Measurements from ENCODE around the gene ACTRT2. TPM values are rescaled to one million over a fixed set of nuclear protein-coding genes. Genes with fewer than 3 reads are reported as not detected.

ACTRT2 gene
- total RNA-seq, 2 experiments from 2014 or later, result not detected

DNA sequence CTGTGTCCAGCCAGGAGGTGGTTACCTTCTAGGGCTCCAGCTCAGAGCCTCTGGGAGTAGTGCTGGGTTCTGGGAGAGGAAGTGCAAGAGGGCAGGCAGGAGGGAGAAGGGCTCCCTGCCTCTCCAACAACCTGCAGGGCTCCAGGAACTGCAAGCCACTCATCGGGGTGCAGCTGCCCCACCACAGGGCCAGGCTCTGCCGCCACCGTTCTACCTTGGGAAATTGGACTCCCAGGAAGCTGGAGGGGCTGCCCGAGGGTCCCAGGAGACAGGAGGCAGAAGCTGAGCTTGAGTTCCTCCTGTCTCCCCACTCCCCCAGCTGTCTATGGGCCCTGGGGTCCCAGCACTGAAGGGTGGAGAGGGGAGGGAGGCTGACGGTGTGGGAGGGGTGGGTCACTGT is 40.3 kb downstream of the ACTRT2 start:
- Mint-ChIP-seq H3K4me3 (no peak overlapping the region), H3K4me1 (no peaks in the 10 kb centered on the region), H3K36me3 (ENCODE audit: low read depth) (no peaks in the 10 kb centered on the region), H3K9me3 (no peaks in the 10 kb centered on the region), H3K27me3 (peaks cover 5% of the 10 kb centered on the region), H3K27ac (no peak overlapping the region)
- ChIA-PET POLR2A (no interaction called here), CTCF (no interaction called here)
- no peak for DNase-seq

DNA sequence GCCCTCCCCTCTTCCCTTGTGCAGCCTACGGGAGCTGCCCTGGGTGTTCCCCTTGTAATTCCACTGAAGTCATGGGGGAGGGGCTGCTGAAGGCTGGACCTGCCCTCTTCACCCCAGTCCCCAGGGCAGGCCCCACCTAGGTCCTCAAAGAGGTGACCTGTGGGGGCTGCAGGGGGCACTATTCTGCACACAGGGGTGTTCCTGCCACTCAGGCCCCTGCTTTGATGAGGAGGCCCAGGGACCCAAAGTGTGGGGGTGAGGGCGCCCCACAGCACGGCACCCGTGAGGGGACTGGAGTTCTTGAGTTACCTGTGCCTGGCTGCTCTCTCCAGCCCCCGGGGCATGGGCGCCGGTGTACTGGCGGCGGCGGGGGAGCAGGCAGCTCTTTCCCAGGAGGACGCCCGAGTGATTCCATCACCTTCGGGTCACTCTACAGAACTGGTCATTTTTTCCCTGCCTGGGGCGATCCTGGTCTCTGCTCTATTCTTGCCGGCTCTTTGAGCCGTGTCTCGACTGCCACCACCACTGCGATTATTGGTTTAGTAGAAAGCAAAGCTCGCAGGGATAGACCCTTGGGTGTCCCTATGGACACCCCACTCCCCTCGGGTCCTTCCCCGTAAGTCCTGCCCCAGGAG is 40.8 kb downstream of the ACTRT2 start:
- POLR2A ChIA-PET, result no interaction called here
- no peak for DNase-seq
- Mint-ChIP-seq H3K4me1 (no peaks in the 10 kb centered on the region), H3K9me3 (no peaks in the 10 kb centered on the region), H3K27ac (no peak overlapping the region), H3K4me3 (no peak overlapping the region), H3K36me3 (ENCODE audit: low read depth) (no peaks in the 10 kb centered on the region), H3K27me3 (peaks cover 8% of the 10 kb centered on the region)
- CTCF ChIA-PET, result no interaction called here

DNA sequence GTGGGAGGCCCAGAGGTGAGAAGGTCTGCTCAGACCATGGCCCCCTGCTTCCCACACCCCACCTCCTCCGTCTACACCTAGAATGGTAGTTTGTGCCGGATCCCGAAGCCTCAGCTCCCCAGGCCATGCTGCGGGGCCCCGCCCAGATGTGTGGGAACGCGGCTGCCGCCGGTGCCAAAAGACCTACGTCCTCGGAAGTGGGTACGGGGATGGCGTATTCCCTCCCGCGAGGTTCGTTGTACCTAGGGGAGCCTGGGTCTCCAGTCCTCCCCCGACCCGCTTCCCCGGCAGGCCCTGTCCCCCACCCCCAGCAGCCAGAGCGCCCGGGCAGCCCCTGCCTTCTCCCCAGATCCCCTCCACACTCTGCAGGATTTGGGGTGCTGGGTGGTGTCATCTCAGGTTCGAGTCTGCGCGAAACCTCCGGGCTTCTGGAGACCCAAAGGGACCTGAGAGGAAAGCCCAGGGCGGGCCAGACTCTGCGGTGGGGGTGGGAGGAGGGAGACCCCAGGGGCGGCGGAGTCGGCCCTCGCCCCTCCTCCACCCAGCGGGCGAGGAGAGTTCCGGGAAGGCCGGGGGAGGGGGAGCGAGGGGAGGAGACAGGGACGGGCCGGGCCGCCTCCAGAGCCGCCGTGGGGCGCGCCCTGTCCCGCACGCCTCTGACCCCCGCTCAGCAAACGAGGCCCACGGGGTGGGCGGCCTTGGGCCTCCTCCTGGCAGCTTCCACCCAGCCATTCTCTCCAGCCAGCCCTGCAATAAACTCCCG is 41.5 kb downstream of the ACTRT2 start:
- H3K4me3 Mint-ChIP-seq, result no peak overlapping the region
- H3K4me1 Mint-ChIP-seq, result no peaks in the 10 kb centered on the region
- DNase-seq, result no peak

DNA sequence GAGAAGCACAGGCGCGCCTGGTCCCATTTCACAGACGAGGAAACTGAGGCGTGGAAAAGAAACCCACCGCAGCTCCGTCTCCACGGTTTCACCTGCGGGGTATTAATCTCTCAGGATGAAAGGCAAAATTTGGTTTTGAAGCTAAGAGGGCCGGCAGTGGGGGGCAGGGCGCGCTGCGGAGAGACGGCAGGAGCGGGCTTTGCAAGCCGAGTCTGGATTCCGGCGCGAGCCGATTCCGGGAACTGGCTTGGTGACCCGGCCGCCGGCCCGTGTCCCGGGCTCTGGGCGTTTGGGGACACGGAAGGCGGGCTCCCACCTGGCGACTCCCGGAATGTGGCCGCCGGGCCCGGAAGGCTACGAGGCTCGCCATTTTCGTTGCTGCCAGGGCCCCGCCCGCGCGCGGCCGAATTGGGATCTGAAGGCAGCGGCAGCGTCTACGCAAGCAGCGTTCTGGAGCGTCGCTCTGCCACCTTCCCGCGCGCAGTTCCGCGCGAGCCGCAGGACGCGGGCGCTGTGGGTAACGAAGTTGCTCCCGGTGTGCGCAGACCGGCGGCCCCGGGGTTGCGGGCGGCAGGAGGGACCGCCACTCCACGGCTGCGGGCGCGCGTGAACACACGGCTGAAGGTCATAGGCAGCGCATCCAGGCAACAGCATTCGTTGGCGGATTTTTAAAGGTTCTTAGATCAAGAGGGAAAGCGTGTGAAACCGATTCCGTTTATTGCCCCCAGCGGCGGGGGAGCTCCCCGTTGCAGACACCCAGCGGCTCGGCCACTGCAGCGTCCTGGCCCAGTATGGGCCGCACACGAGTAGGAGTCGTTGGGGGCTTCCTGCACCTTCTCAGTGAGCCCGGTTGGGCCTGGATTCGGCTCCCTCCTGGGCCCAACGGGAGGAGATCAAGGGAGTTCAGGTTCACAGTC is 42.4 kb downstream of the ACTRT2 start:
- Mint-ChIP-seq H3K4me1 (no peaks in the 10 kb centered on the region), H3K4me3 (no peak overlapping the region), H3K27ac (no peak overlapping the region), H3K27me3 (peaks cover 11% of the 10 kb centered on the region), H3K9me3 (no peaks in the 10 kb centered on the region), H3K36me3 (ENCODE audit: low read depth) (no peaks in the 10 kb centered on the region)
- POLR2A ChIA-PET, result no interaction called here
- no peak for DNase-seq
- CTCF ChIA-PET, result no interaction called here

More for the DNA sequence above, 41.5 kb downstream of the ACTRT2 start:
- Mint-ChIP-seq H3K27ac (no peak overlapping the region), H3K9me3 (no peaks in the 10 kb centered on the region), H3K36me3 (ENCODE audit: low read depth) (no peaks in the 10 kb centered on the region), H3K27me3 (peaks cover 12% of the 10 kb centered on the region)
- ChIA-PET POLR2A (no interaction called here), CTCF (no interaction called here)

DNA sequence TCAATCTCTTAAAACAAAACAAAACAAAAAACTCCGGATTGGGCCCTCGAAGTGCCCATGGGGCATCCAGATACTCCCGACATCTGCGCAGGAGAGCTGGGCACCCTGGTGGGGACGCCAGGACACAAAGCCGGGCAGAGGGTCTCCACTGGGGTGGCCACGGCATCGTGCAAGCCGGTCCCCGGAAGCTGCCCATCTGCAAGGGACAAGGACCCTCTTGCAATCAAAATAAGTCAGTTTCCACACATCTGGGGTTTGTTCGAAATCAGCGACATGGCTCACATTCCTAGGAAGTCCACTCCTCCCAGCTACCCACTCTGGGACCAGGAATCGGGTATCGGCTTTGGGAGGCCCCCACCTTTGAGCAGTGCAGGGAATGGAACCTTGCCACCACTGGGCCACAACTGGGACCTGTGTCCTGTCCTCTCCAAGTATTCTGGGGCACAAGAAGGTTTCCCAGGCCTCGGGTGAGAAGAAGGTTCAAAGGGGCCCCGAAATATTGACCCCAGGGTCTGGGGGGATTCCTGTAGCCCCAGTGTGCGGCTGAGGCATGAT is 43.1 kb downstream of the ACTRT2 start:
- Mint-ChIP-seq H3K4me1 (peaks cover 2% of the 10 kb centered on the region), H3K9me3 (no peaks in the 10 kb centered on the region), H3K36me3 (ENCODE audit: low read depth) (no peaks in the 10 kb centered on the region), H3K4me3 (no peak overlapping the region), H3K27ac (no peak overlapping the region), H3K27me3 (peaks cover 14% of the 10 kb centered on the region)
- ChIA-PET POLR2A (no interaction called here), CTCF (no interaction called here)
- DNase-seq, result no peak

DNA sequence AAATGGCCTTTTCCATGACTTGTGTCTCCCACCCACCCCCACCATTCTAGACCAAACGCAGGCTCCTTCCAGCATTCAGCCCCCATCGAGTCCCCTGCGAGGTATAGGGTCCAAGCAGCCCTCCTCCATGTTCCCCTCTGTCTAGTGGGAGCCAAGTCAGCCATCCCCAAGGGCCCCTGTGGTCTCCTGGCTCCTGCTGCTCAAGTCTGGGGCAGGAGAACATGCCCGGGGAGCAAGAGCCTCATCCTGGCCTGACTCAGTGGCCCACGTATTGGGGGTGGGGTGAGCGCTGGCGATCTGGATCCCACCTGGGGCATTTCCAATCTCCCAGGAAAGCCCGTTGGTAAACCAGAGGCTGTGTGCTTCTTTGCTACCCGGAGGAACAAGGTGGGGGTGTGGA is 43.6 kb downstream of the ACTRT2 start:
- Mint-ChIP-seq H3K9me3 (no peaks in the 10 kb centered on the region), H3K36me3 (ENCODE audit: low read depth) (no peaks in the 10 kb centered on the region), H3K27ac (no peak overlapping the region), H3K4me3 (no peak overlapping the region), H3K4me1 (peaks cover 2% of the 10 kb centered on the region), H3K27me3 (peaks cover 14% of the 10 kb centered on the region)
- ChIA-PET CTCF (no interaction called here), POLR2A (no interaction called here)
- no peak for DNase-seq

DNA sequence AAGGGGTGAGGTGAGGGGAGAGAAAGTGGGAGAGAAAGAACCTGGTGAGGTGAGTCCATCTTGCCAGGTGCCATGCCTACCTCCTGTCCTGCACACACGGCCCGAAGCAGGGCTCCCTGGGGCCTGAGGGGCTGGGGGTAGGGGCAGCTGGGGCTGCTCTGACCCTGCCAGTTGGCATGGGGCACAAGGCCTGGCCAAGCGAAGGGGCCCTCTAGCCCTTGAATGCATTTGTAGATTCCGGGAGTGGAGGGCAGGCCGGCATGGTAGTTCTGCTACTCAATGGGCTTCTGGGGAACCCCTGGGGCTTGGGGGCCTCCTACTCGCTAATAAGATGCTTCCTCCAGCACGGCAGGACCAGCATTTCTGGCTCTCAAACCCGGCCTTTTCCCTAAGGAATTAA is 44.1 kb downstream of the ACTRT2 start:
- H3K9me3 Mint-ChIP-seq, result no peaks in the 10 kb centered on the region
- no peak overlapping the region for H3K27ac Mint-ChIP-seq
- no peak for DNase-seq
- ChIA-PET POLR2A (no interaction called here), CTCF (no interaction called here)
- no peaks in the 10 kb centered on the region for H3K36me3 Mint-ChIP-seq (ENCODE audit: low read depth)
- H3K4me1 Mint-ChIP-seq, result peaks cover 2% of the 10 kb centered on the region
- no peak overlapping the region for H3K4me3 Mint-ChIP-seq
- peaks cover 14% of the 10 kb centered on the region for H3K27me3 Mint-ChIP-seq

DNA sequence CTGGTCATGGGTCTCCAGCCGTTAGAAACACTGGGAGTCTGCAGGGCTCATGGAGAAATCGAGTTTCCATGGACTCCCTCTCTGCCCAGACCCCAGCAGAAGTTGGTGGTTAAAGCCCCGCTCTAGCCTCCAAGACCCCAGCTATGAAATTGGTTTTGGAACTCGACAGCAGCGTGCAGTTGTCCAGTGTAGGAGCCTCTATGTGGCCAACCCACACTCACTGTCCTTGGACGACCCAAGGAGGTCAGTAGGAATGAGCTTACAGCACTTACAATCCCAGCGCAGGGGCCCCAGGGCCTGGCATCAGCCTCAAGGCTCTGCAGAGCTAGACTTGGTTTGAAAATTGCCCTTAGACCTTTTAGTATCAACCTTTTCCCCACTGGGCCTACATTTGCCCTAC is 44.5 kb downstream of the ACTRT2 start:
- peaks cover 14% of the 10 kb centered on the region for H3K27me3 Mint-ChIP-seq
- no peak overlapping the region for H3K27ac Mint-ChIP-seq
- no peak for DNase-seq
- no peaks in the 10 kb centered on the region for H3K36me3 Mint-ChIP-seq (ENCODE audit: low read depth)
- H3K9me3 Mint-ChIP-seq, result no peaks in the 10 kb centered on the region
- ChIA-PET POLR2A (no interaction called here), CTCF (no interaction called here)
- H3K4me3 Mint-ChIP-seq, result no peak overlapping the region
- peaks cover 2% of the 10 kb centered on the region for H3K4me1 Mint-ChIP-seq

DNA sequence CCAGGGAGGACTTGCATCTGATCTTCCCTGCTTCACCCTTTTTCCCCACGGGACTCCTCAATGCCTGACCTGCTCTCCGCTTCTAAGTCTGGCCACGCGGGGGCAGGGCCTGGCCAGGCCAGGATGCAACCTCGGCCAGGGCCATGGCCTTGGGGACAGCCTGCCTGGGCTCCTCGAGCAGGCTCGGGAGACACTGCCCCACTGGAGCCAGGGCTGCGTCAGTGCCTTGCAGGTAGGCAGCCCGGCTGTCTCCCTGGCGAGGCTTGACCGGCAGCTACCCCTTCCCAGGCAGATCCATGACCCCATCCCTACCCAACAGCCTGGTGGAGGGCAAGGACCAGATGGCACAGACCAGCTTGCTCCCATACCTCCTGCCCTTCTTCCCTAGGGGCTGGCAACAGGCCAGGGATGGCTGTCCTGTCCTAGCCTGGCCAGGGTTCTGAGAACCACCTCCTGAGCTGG is 45.0 kb downstream of the ACTRT2 start:
- Mint-ChIP-seq H3K4me3 (no peak overlapping the region), H3K36me3 (ENCODE audit: low read depth) (no peaks in the 10 kb centered on the region), H3K27me3 (peaks cover 17% of the 10 kb centered on the region), H3K4me1 (peaks cover 2% of the 10 kb centered on the region), H3K27ac (no peak overlapping the region), H3K9me3 (no peaks in the 10 kb centered on the region)
- no peak for DNase-seq
- POLR2A ChIA-PET, result no interaction called here
- CTCF ChIA-PET, result no interaction called here

DNA sequence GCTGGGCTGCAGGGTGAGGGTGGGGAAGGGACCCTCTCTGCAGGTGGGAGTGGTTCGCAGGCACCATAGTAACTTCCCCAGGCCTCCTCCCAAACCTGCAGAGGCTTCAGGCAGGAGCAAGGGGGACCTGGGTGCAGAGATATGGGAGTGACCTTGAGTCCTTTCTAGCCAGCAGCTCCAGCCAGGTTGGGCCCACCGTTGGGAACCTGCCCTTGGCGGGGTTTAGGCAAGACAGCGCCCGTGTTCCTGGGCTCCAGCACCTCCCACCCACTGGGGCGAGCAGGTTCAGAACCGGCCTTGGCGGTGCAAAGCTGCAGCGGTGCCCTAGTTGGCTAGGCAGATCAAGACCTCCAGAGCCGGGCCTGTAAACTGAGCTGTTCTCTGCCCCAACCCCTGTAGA is 45.6 kb downstream of the ACTRT2 start:
- CTCF ChIA-PET, result no interaction called here

DNA sequence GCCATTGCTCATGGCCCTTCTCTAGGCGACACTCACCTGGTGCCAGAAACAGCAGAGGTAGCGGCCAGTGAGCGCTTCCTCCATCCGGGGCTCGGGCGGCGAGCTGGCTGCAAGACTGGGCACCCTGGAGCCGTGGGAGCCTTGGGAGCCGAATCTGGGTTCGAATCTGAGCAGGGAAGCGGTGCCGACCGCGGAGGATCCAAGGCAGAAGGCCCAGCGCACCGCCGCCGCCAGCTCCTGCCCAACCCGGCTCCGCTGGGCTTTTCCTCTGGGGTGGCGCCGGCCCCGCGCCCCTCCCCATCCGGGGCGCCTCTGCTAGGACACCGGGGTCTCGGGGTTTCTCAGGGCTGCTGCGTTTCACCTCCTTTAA is 46.0 kb downstream of the ACTRT2 start:
- Mint-ChIP-seq H3K27ac (no peak overlapping the region), H3K4me3 (no peak overlapping the region), H3K4me1 (peaks cover 2% of the 10 kb centered on the region), H3K36me3 (ENCODE audit: low read depth) (no peaks in the 10 kb centered on the region), H3K9me3 (no peaks in the 10 kb centered on the region), H3K27me3 (peaks cover 27% of the 10 kb centered on the region)
- ChIA-PET CTCF (no interaction called here), POLR2A (no interaction called here)
- DNase-seq, result no peak

More for the DNA sequence above, 45.6 kb downstream of the ACTRT2 start:
- Mint-ChIP-seq H3K27ac (no peak overlapping the region), H3K36me3 (ENCODE audit: low read depth) (no peaks in the 10 kb centered on the region), H3K4me1 (peaks cover 2% of the 10 kb centered on the region), H3K4me3 (no peak overlapping the region), H3K27me3 (peaks cover 22% of the 10 kb centered on the region), H3K9me3 (no peaks in the 10 kb centered on the region)
- no peak for DNase-seq
- POLR2A ChIA-PET, result no interaction called here

DNA sequence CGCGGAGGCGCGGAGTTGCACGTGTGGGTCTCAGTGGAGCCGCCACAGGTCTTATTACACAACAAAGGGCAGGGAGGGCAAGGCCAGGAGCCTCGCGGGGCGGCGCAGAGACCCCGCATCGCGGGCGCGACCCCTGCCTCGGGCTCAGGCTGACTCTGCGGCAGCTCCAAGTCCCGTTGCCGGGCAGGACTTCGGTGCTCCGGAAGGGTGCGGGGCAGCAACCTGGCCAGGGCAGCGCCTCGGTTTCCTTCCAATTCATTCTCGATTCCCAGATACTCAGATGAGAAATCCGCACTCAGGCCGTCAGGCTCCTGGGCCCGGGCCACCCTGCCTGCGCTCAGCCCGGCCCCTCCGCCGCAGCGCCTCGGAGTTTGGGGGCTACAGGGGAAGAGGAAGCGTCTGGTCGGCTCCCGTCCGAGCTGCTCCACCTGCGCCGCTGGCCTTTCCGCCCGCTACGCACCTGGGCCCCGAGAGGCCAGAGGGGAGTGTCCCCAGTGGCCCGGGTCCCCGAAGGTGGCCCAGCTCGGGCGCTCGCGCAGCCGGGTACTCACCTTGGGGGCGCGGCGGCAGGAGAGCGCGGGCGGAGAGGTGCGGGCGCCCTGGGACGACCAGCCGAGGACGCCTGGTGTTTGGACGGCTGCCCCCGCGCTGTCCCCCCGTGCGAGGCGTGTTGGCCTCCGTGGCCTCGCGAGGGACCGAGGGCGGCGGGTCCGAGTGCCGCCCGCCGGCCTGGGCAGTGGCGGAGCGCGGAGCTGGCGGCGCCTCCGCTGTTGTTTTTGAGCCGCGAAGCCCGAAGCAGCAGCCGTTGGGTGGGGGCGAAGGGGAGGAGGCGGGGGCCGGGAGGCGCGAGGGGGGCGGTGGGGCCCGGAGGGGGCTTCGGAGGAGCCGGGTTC is 46.6 kb downstream of the ACTRT2 start:
- no peak overlapping the region for H3K4me3 Mint-ChIP-seq
- H3K4me1 Mint-ChIP-seq, result peaks cover 2% of the 10 kb centered on the region
- no peaks in the 10 kb centered on the region for H3K9me3 Mint-ChIP-seq
- peaks cover 28% of the 10 kb centered on the region for H3K27me3 Mint-ChIP-seq
- no peak for DNase-seq
- H3K36me3 Mint-ChIP-seq (ENCODE audit: low read depth), result no peaks in the 10 kb centered on the region
- ChIA-PET POLR2A (no interaction called here), CTCF (no interaction called here)
- H3K27ac Mint-ChIP-seq, result no peak overlapping the region
